Heart left ventricle (tissue), 16 donors: ENCODE measurements around the gene RAB30. TPM values are rescaled to one million over a fixed set of nuclear protein-coding genes. Genes with fewer than 3 reads are reported as not detected.

Experiments
- ATAC-seq, 4 donors: fragments of 200-7000 bp; cut with Tn5 transposase; one replicate each; pipeline ENCODE4 v1.9.1; 2020 to 2022; ENCODE audit warnings: moderate library complexity in 4 of 4, mild to moderate bottlenecking in 3 of 4, moderate number of reproducible peaks in 1 of 4
- DNase-seq, 5 donors: peaks; one replicate each; pipeline ENCODE4 v3.0.0-alpha.2; 2020
- H3K27ac ChIP-seq, 12 donors: fragments of 200-600 bp; sonication (generic) in 4 of 12; one replicate each; pipeline versions ENCODE4 v1.5.0 to v1.8.0; 2016 to 2022; ENCODE audit warnings: mild to moderate bottlenecking in 2 of 12
- H3K27me3 ChIP-seq, 9 donors: fragments of 200-600 bp; sonication (generic) in 2 of 9; one replicate each; pipeline versions ENCODE4 v1.5.1 to v1.8.0; 2016 to 2022; ENCODE audit warnings: mild to moderate bottlenecking in 3 of 9
- H3K36me3 ChIP-seq, 9 donors: fragments of 200-600 bp; sonication (generic) in 2 of 9; one replicate each; pipeline versions ENCODE4 v1.5.0 to v1.8.0; 2018 to 2022; ENCODE audit warnings: mild to moderate bottlenecking in 2 of 9
- H3K4me1 ChIP-seq, 12 donors: fragments of 200-600 bp; sonication (generic) in 4 of 12; one replicate each; pipeline versions ENCODE4 v1.5.0 to v1.8.0; 2016 to 2022; ENCODE audit warnings: mild to moderate bottlenecking in 3 of 12
- H3K4me3 ChIP-seq, 12 donors: fragments of 200-600 bp; sonication (generic) in 4 of 12; one replicate each; pipeline versions ENCODE4 v1.5.0 to v1.8.0; 2017 to 2022; ENCODE audit warnings: mild to moderate bottlenecking in 9 of 12, moderate library complexity in 4 of 12
- H3K9me3 ChIP-seq, 12 donors: fragments of 200-600 bp; sonication (generic) in 4 of 12; one replicate each; pipeline versions ENCODE4 v1.5.0 to v1.8.0; 2016 to 2022; ENCODE audit warnings: mild to moderate bottlenecking in 1 of 12
- CTCF ChIP-seq, 12 donors: fragments of 200-600 bp; sonication (generic) in 4 of 12; IDR thresholded peaks; one replicate each; pipeline versions ENCODE4 v1.5.0 to v1.8.0; 2018 to 2022; ENCODE audit warnings: antibody characterized with exemption in 12 of 12, mild to moderate bottlenecking in 5 of 12
- POLR2A ChIP-seq, 2 donors: fragments of 450-650 bp; IDR thresholded peaks; one replicate each; pipeline ENCODE4 v1.6.1; 2017; ENCODE audit warnings: antibody characterized with exemption in 2 of 2, mild to moderate bottlenecking in 2 of 2, moderate library complexity in 2 of 2
- WGBS, 4 donors: extraction: QIAGEN DNeasy Blood & Tissue Kit in 2 of 4; methylation state at CpG; one replicate each; pipeline versions ENCODE4 v1.1.5 to v1.1.7; 2013 to 2018; 5-methylcytosine and 5-hydroxymethylcytosine counted together
- intact Hi-C, 10 donors: fragments of 100-400 bp; cut with DNase I; formaldehyde crosslinking; loops; one replicate each; pipeline versions ENCODE4 v1.11.1 to v1.14.2; 2022
- polyA plus RNA-seq, 2 donors: library from polyadenylated mRNA; stranded (reverse); fragments of 200-250 nt; gene quantifications; one replicate each; pipeline ENCODE4 v1.2.3, GENCODE V29; 2013
- total RNA-seq, 9 donors: library from RNA; depleted of rRNA in 2 of 9; stranded (reverse); fragments of >200 nt in 2 of 9; fragmentation: NEBNext Ultra II Directional in 3 of 9; extraction: Animal tissue kit (Norgen Biotek cat#: 25700) in 3 of 9; gene quantifications; one replicate each; pipeline versions ENCODE4 v1.1.0 to v1.2.4, GENCODE V29; 2016 to 2023
- donor health status: ischemic (EF 13 %, LVEDD 7.1; RV severe dilation, severe dysfunction).
- donor health status: healthy with polysubstance abuse.
- donor health status: DM: no; HTN: yes; CAD: no.
- donor health status: DM: no; HTN: no; CAD: no.
- donor health status: ischemic (EF 25% LVEDD 6.9; RV normal size, moderate dysfunction).
- donor health status: ischemic (EF 25% LVEDD 5.7; RV mildly dilated, moderate dysfunction).
- donor health status: healthy.
- donor health status: DM: yes; HTN: yes; CAD: no.
- donor health status: ischemic (EF 35%, LVEDD 5.7; RV mildly dilated, moderate dysfunction).
- donor health status: nonischemic (EF 11% LVEDD 7.7; RV severe dilation, severe dysfunction).
- donor health status: DM: yes; HTN: yes; CAD: no.
- donor health status: PGD.
- donor health status: ischemic (EF 29% LVEDD 5.4; RV normal size, mild dysfunction).
- donor health status: nonischemic (EF 23%, LVEDD 6.1; RV moderate dilation, normal function).

The RAB30 gene
- total and polyA plus RNA-seq, 11 donors = 4.4 to 28.4 (median 18.8) TPM

- TF ChIP-seq POLR2A (IDR thresholded peaks at IDR 0.05) (no peak), CTCF (IDR thresholded peaks at IDR 0.05) (peak; percentile 69 to 90 (median 86))
- H3K27me3 ChIP-seq = no peaks in the 10 kb centered on the region
- intact Hi-C loops = loop anchor here in 6 of 10 donors (1.0 to 10.0 kb wide), 6 partner anchors 60 to 230 kb away; partner anchors contain the start of genes RAB30 (in 3 of the 6) and PCF11 (in 1 of the 6)
- H3K4me3 ChIP-seq = no peak overlapping the region
- DNase-seq (no peak), ATAC-seq (peak in 2 of 4 donors; percentile 41 to 64)
- no peak overlapping the region for H3K27ac ChIP-seq
- no peaks in the 10 kb centered on the region for H3K36me3 ChIP-seq
- no peaks in the 10 kb centered on the region for H3K9me3 ChIP-seq
- H3K4me1 ChIP-seq = peaks cover 0 to 12% (median 0%) of the 10 kb centered on the region in 12 donors
Measured at GRCh38 chr11:82927264-82927880, 144.3 kb downstream of the RAB30 start.

DNA sequence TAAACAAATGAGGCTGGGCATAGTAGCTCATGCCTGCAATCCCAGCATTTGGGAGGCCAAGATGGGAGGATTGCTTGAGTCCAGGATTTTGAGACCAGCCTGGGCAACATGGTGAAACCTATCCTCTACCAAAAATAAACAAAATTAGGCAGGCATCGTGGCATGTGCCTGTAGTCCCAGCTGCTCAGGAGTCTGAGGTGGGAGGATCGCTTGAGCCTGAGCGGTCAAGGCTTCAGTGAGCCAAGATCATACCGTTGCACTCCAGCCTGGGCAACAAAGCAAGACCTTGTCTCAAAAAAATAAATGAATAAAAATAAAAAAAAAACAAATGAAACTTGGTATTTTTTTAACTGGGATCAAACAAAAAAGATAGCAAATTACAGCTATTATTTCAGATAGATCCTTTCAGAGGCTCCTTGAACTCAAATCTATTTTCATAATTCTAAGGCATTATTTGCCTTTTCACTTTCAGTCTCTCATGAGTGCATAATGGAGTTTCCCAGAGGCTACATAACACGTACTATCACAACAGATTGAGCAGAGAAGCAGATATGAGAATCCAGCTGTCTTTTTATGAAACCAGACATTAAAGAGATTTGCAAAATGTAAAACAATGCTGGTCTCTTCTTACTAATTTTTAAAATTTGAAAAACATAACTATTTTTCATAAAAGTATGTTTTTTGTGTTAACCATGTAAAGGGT is 147.0 kb downstream of the RAB30 start:
- 91 to 93% (median 92%) methylated on average over 5 of the region's 5 CpGs for WGBS, 4 donors
- H3K36me3 ChIP-seq = no peaks in the 10 kb centered on the region
- intact Hi-C loops = loop anchor here in 6 of 10 donors (5.0 to 10.0 kb wide), 5 partner anchors 57 to 233 kb away; partner anchors contain the start of genes RAB30 (in 3 of the 6) and PCF11 (in 1 of the 6)
- peaks cover 0 to 23% (median 0%) of the 10 kb centered on the region in 12 donors for H3K4me1 ChIP-seq
- no peak overlapping the region for H3K4me3 ChIP-seq
- ATAC-seq = no peak
- H3K9me3 ChIP-seq = no peaks in the 10 kb centered on the region
- no peak overlapping the region for H3K27ac ChIP-seq
- DNase-seq = no peak
- TF ChIP-seq CTCF (IDR thresholded peaks at IDR 0.05) = no peak
- TF ChIP-seq POLR2A (IDR thresholded peaks at IDR 0.05) = no peak
- H3K27me3 ChIP-seq = no peaks in the 10 kb centered on the region

Other genes starting within 250 kb of the RAB30 start
- gene PRCP, start 171.5 kb downstream of the RAB30 start, total RNA-seq = 10 to 100 TPM; 29.7 to 99.4 (median 44.0) TPM
- gene PRCP, start 171.5 kb downstream of the RAB30 start, polyA plus RNA-seq = 10 to 100 TPM; 21.2 to 44.0 TPM
- 1 to 10 TPM in 3 of 9 donors, under 1 TPM in 5, not detected in 1; 0.18 to 3.5 (median 0.73) TPM for gene DDIAS, start 170.2 kb downstream of the RAB30 start, total RNA-seq
- under 1 TPM; 0.08 to 0.55 TPM for gene DDIAS, start 170.2 kb downstream of the RAB30 start, polyA plus RNA-seq
- gene PCF11, start 85.2 kb upstream of the RAB30 start, total RNA-seq = 10 to 100 TPM; 20.0 to 35.7 (median 27.6) TPM
- 10 to 100 TPM; 15.2 to 17.2 TPM for gene PCF11, start 85.2 kb upstream of the RAB30 start, polyA plus RNA-seq
- gene ANKRD42, start 121.8 kb upstream of the RAB30 start, total RNA-seq = 1 to 10 TPM; 3.7 to 9.1 (median 6.0) TPM
- gene ANKRD42, start 121.8 kb upstream of the RAB30 start, polyA plus RNA-seq = 1 to 10 TPM; 2.0 to 6.3 TPM
- gene CCDC90B, start 214.5 kb upstream of the RAB30 start, total RNA-seq = 10 to 100 TPM; 18.0 to 31.7 (median 26.7) TPM
- 10 to 100 TPM; 17.9 to 30.3 TPM for gene CCDC90B, start 214.5 kb upstream of the RAB30 start, polyA plus RNA-seq